HG02870 (cell line): ENCODE results near the gene AGAP9.
"Not testable (repeated sequence)": the region's sequence is repeated elsewhere in the genome, so short reads cannot be mapped to it uniquely, and the experiment has no call there.

Experiments used
- ATAC-seq: cut with Tn5 transposase; IDR thresholded peaks from one replicate; pipeline ENCODE4 v1.9.1; 2021; ENCODE audit warnings: mild to moderate bottlenecking, moderate library complexity; ENCODE audit not compliant: unreplicated experiment

The AGAP9 gene

GRCh38 chr10:47489630-47490029 is 33.8 kb downstream of the AGAP9 start:
- not testable (repeated sequence) for ATAC-seq

- not testable (repeated sequence) for ATAC-seq
Measured at GRCh38 chr10:47485943-47486342, 37.5 kb downstream of the AGAP9 start.

DNA sequence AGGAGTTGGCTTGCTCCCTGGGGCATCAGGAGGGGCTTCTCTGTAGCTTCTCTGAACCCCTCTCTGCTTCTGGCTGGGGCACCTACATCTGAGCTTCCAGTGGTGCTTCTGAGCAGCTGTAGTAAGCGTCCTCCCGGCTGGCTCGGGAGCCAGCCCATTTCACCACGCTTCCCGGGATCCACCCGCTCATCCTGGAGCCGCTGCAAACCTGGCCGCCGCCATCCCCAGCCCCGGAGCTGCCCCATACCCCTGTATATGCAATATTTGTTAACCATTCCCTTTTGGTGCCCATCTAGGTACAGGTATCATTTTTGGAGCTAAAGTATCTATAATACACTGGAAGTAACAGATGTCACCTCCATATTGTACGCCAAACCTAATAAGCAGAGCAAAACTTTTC is 38.7 kb downstream of the AGAP9 start:
- not testable (repeated sequence) for ATAC-seq

- ATAC-seq = not testable (repeated sequence)
Measured at GRCh38 chr10:47483923-47484322, 39.5 kb downstream of the AGAP9 start, which contains the start of gene ANXA8. TSS of gene ANXA8 (minus strand) at chr10:47484115. CDS start at chr10:47483933, 182 bp downstream.

- ATAC-seq = not testable (repeated sequence)
Measured at GRCh38 chr10:47482367-47482766, 41.1 kb downstream of the AGAP9 start.

DNA sequence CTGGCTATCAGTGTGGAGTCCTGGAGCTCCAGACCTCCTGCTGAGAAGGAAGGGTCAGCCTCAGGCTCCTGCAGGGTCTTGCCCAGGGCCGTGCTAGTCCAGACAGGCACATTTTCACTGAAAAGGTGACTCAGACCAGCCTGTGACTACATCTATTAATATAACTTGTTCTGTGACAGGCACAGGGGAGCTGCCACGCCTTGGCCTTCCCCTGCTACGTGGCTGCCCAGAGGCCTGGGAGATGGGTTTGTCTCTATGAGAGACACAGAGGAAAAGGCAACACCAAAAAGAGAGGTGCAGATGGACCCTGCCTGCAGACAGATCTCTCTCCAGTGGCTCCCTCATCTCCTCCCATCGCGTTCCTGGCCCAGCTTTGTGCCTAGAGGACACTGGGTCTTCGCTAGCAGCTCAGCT is 41.7 kb downstream of the AGAP9 start:
- not testable (repeated sequence) for ATAC-seq

DNA sequence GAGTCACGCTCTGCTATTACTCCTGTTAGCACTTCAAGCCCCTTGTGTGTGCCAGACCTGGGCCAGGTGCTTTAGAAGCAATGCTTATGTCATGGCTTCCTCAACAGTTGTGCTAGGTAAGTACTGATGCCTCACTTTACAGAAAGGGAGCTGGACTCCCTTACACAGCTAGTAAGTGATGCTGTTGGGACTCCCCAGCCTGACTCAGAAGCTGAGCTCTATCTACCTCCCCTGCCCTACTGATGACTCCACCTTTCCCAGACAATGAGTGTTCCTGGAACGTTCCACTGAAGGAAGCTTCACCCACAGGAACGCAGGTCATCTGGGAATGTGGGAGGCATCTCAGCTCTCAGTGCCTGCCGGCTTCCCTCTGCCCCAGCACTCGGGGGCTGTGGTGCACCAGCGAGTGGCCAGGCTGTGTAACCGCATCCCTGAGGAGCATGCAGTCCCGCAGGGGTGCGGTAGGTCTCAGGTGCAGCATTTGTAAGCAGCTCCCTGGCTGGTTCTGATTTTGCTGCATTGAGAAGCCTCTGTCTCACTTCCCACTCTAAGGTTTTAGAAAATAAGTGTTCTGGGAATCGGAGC is 42.2 kb downstream of the AGAP9 start:
- ATAC-seq = not testable (repeated sequence)

GRCh38 chr10:47480133-47480532 is 43.3 kb downstream of the AGAP9 start:
- not testable (repeated sequence) for ATAC-seq

DNA sequence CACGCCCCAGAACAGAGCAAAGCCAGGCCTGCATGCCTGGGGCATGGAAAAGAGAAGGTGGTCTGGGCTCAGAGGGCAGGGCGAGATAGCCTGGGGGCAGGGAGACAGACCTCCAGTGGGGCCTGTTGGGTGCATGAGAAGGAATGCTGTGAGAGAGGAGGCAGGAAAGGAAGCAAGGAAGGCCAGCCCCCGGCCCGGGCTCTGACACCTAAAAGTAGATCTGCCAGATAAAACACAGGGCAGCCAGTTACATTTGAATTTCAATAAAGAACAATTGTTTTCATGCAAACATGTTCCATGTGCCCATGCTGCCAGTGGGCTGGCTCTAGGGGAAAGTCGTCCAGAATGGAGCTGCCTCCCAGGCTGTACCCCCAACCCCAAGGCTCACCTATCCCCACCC is 45.3 kb downstream of the AGAP9 start:
- not testable (repeated sequence) for ATAC-seq

DNA sequence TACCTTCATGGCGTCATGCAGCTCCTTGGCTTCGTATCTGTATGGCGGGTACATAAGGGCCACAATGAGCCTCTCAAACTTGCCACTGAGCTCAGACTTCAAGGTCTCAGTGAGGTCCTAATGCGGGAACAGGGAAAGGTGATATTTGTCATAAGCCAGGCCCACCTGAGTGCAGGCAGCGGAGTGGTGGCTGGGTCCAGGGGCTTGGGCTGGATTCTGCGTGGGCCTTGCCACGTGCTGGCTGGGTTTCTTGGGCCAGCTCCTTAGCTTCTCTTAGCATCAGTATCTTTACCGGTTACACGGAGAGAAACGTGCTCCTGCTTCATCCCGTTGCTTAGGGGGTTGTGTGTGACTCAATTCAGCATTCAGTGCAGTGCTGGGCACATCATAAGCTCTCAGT is 46.4 kb downstream of the AGAP9 start:
- not testable (repeated sequence) for ATAC-seq

- ATAC-seq = not testable (repeated sequence)
Measured at GRCh38 chr10:47475101-47475500, 48.3 kb downstream of the AGAP9 start.

DNA sequence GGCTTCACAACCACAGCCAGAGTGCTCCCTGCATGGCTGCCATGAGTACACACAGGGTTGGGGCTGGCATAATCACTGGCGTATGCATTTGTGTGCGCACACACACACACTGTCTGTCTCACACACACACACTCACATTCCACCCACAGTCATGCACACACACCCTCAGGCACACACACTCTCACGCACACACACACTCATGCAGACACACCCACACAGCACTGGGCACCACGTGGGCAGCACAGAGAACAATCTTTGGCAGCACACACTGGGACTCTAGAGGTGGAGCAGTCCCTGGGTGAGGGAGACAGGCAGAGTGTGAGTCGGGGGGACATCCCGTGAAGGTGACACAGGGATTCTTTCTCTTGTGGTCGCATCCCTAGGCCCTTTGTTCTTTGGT is 49.9 kb downstream of the AGAP9 start:
- not testable (repeated sequence) for ATAC-seq

DNA sequence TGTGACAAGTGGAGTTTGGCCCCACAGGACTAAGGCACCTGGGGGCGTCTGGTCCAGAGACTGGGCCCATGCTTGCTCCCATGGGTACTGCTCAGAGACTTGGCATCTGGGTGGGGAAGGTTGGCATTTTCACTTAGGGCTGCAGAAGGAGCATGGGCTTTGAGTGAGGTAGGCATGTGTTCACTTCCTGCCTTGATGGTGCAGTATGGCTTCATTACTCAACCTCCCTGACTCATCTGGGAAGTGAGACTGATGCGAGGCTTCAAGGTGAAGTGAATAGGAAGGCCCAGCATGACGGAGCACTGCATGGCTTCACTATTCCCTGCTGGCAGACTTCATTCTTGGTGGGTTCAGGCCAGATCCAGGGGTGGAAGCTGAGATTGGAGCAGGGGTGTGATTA is 50.8 kb downstream of the AGAP9 start:
- peak; percentile 87 for ATAC-seq

GRCh38 chr10:47472072-47472471 is 51.4 kb downstream of the AGAP9 start:
- ATAC-seq = not testable (repeated sequence)

DNA sequence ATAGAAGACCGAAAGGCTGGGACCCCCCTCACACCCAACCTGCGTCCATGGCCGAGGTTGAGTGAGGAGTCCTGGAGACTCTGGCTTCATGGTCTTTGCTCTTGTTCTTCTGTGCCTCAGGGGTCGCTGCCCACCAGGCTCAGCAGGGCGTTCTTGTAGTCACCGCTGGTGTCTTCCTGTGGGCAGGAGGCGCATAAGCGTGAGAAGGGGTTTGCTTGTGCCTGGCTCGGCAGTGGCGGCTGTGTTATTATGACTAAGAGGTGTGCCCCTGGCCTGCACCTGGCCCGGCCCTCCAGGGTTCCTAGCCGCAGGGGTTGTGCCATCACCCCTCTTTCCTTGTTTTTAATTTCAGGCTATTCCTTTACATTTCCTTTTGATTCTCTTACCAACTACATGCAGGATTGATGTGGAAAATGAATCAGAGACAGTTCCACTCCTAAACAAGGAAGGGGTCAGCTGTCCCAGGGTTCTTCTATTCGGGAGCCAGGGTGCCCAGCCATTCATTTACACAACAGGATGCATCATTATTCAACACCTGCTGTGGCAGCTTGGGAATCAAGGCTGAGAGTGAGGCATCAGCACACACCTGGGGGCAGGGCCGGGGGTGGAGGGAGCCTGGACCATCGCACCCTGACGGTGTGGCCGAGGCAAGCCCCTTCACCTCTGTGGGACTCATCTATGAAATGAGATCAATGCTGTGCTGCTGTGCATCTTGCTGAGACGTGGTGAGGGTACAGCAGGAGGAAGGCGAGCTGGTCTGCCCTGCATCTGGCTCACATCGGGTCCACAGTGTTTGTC is 54.5 kb downstream of the AGAP9 start:
- not testable (repeated sequence) for ATAC-seq

GRCh38 chr10:47467957-47468356 is 55.5 kb downstream of the AGAP9 start:
- ATAC-seq = not testable (repeated sequence)

GRCh38 chr10:47467458-47467857 is 56.0 kb downstream of the AGAP9 start:
- ATAC-seq = not testable (repeated sequence)

DNA sequence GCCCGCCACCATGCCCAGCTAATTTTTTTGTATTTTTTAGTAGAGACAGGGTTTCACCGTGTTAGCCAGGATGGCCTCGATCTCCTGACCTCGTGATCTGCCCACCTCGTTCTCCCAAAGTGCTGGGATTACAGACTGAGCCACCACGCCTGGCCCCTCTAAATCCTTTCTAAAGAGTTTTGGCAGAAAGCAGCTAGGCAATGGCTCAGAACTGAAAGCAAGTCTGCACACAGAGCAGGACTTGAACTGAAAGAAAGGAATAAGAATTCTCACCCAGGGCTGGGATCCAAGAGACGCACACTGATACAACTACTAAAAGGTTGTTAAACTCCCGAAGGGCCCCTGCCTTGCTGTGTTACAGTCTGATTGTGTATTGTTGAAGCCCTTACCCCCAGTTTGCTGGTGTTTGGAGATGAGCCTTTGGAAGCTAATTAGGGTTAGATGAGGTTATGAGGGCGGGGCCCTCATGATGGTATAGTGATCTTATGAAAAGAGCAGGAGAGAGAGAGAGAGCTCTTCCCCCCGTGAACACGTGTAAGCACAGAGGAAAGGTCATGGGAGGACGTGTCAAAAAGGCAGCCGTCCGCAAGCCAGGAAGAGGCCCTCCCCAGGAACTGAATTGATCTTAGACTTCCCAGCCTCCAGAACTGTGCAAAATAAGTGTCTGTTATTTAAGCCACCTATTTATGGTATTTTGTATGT is 58.1 kb downstream of the AGAP9 start:
- not testable (repeated sequence) for ATAC-seq

- ATAC-seq = not testable (repeated sequence)
Measured at GRCh38 chr10:47462577-47463358, 60.7 kb downstream of the AGAP9 start.

- not testable (repeated sequence) for ATAC-seq
Measured at GRCh38 chr10:47461261-47461687, 62.2 kb downstream of the AGAP9 start.
